HEK293T (cell line): Measurements from ENCODE around the gene MTURN.

Source experiments
- CTCF ChIA-PET: fragments of 350-600 bp; formaldehyde crosslinking; extraction: SDS; loops from one replicate; lab custom pipeline; 2021; ENCODE audit warnings: antibody characterized with exemption, inconsistent platforms; lab: Yijun Ruan, JAX
- POLR2A ChIA-PET: fragments of 350-600 bp; formaldehyde crosslinking; extraction: SDS; loops from one replicate; lab custom pipeline; 2020; ENCODE audit warnings: antibody characterized with exemption, inconsistent platforms; lab: Yijun Ruan, JAX
- DNase-seq: peaks from one replicate; pipeline ENCODE4 v3.0.0; 2012; ENCODE audit warnings: mixed read lengths; ENCODE audit errors: extremely low spot score
- ARNT ChIP-seq: fragments of 450-650 bp; IDR thresholded peaks from 2 replicates; pipeline ENCODE4 v1.6.1; 2017; ENCODE audit warnings: mild to moderate bottlenecking
- BHLHE40 ChIP-seq: fragments of 450-650 bp; IDR thresholded peaks from 2 replicates; pipeline ENCODE4 v1.6.1; 2016; ENCODE audit warnings: mild to moderate bottlenecking, moderate library complexity, borderline replicate concordance
- CTBP1 ChIP-seq: fragments of 450-650 bp; IDR thresholded peaks from 2 replicates; pipeline ENCODE4 v1.6.1; 2016; ENCODE audit warnings: borderline replicate concordance
- ELF4 ChIP-seq: fragments of 450-650 bp; IDR thresholded peaks from 2 replicates; pipeline ENCODE4 v1.6.1; 2017; ENCODE audit warnings: antibody characterized with exemption
- FOXA1 ChIP-seq: fragments of 450-650 bp; IDR thresholded peaks from 2 replicates; pipeline ENCODE4 v1.6.1; 2016; ENCODE audit warnings: mild to moderate bottlenecking
- FOXK2 ChIP-seq: fragments of 450-650 bp; IDR thresholded peaks from 2 replicates; pipeline ENCODE4 v1.6.1; 2016; ENCODE audit warnings: mild to moderate bottlenecking
- FOXM1 ChIP-seq: fragments of 450-650 bp; IDR thresholded peaks from 2 replicates; pipeline ENCODE4 v1.6.1; 2017; ENCODE audit warnings: mild to moderate bottlenecking, borderline replicate concordance
- HDGF ChIP-seq: fragments of 450-650 bp; IDR thresholded peaks from 2 replicates; pipeline ENCODE4 v1.6.1; 2017; ENCODE audit warnings: antibody characterized with exemption, borderline replicate concordance
- L3MBTL2 ChIP-seq: fragments of 450-650 bp; conservative IDR thresholded peaks from 2 replicates; pipeline ENCODE4 v1.6.1; 2016; ENCODE audit warnings: mild to moderate bottlenecking
- LEF1 ChIP-seq: fragments of 450-650 bp; IDR thresholded peaks from 2 replicates; pipeline ENCODE4 v1.6.1; 2017; ENCODE audit warnings: mild to moderate bottlenecking, borderline replicate concordance
- NFRKB ChIP-seq: fragments of 450-650 bp; IDR thresholded peaks from 2 replicates; pipeline ENCODE4 v1.6.1; 2016; ENCODE audit warnings: mild to moderate bottlenecking, moderate library complexity
- SP1 ChIP-seq: fragments of 450-650 bp; IDR thresholded peaks from 2 replicates; pipeline ENCODE4 v1.6.1; 2017
- SUZ12 ChIP-seq: fragments of 450-650 bp; IDR thresholded peaks from 2 replicates; pipeline ENCODE4 v1.6.1; 2016; ENCODE audit warnings: mild to moderate bottlenecking
- TARDBP ChIP-seq: fragments of 450-650 bp; IDR thresholded peaks from 2 replicates; pipeline ENCODE4 v1.6.1; 2016
- ZNF384 ChIP-seq: fragments of 450-650 bp; IDR thresholded peaks from 2 replicates; pipeline ENCODE4 v1.6.1; 2016
- TF ChIP-seq, protein P1 (sequence below): fragments of 450-650 bp; IDR thresholded peaks from 2 replicates; pipeline ENCODE4 v1.6.1; 2016

Gene MTURN

DNA sequence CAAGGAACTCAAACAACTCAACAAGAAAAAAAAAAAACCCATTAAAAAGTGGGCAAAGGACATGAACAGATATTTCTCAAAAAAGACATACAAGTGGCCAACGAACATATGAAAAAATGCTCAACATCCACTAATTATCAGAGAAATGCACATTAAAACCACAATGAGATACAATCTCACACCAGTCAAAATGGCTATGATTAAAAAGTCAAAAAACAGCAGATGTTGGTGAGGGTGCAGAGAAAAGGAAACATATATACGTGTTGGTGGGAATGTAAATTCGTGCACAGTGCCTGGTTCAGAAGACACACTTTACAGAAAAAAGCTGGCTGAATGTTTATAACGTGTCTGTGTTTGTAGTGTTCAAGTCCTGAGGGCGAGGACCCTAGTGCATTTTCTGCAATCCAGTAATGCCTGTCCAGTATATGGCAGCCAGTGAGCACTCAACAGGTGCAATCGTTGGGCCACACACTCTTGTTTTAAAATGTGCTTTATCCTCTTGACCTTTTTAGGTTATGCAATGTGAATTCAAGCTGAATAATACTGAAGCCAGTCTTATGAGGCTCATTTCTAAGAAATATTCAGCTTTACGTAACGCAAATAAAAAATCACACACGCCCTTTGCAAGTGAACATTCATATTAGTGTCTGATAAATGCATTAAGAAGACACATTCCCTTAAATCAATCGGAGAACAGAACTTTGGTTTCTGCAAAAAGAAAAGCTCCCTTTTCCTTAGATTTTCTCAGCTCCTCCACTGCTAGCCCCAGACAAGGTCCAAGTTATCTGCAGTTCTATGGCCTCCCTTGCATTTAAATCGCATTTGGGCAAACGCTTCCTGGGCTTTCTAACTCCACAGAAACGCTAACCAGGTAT is 813 bp upstream of the MTURN start:
- ChIA-PET CTCF (interaction anchor here (1.5 kb wide), 1 partner anchor 39 kb away, joined by 4 read pairs; no protein-coding TSS in a partner anchor), POLR2A (interaction anchor here (1.0 to 1.2 kb wide), 2 partner anchors 10 to 28 kb away, joined by 3 to 5 read pairs; no protein-coding TSS in a partner anchor)
- TF ChIP-seq ZNF384 (no peak), FOXA1 (no peak), FOXK2 (no peak), ARNT (no peak), TARDBP (no peak), HDGF (no peak), SUZ12 (no peak), LEF1 (no peak), CTBP1 (no peak), ELF4 (no peak), NFRKB (no peak), SP1 (no peak), FOXM1 (no peak), BHLHE40 (no peak), L3MBTL2 (no peak)
- TF ChIP-seq, protein P1, sequence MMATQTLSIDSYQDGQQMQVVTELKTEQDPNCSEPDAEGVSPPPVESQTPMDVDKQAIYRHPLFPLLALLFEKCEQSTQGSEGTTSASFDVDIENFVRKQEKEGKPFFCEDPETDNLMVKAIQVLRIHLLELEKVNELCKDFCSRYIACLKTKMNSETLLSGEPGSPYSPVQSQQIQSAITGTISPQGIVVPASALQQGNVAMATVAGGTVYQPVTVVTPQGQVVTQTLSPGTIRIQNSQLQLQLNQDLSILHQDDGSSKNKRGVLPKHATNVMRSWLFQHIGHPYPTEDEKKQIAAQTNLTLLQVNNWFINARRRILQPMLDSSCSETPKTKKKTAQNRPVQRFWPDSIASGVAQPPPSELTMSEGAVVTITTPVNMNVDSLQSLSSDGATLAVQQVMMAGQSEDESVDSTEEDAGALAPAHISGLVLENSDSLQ = no peak
- no peak for DNase-seq

- ChIA-PET CTCF (interaction anchor here (0.6 to 1.5 kb wide), 2 partner anchors 37 to 125 kb away, joined by 3 to 4 read pairs; no protein-coding TSS in a partner anchor), POLR2A (interaction anchor here (1.4 to 1.5 kb wide), 2 partner anchors 13 to 19 kb away, joined by 3 to 4 read pairs; no protein-coding TSS in a partner anchor)
- TF ChIP-seq L3MBTL2 (peak; percentile 46; the same call in 1 of the 2 replicates), FOXM1 (no peak), ARNT (no peak), FOXA1 (no peak), CTBP1 (no peak), HDGF (no peak), LEF1 (no peak)
- peak; percentile 45 for DNase-seq
These were observed 723 bp downstream of the MTURN start for GRCh38 chr7:30135301-30136116.

GRCh38 chr7:30136117-30136731 is 1.4 kb downstream of the MTURN start:
- DNase-seq = peak; percentile 33
- TF ChIP-seq L3MBTL2 (no peak), FOXA1 (no peak), LEF1 (no peak), NFRKB (no peak)
- ChIA-PET POLR2A (interaction anchor here (1.4 to 1.5 kb wide), 2 partner anchors 12 to 18 kb away, joined by 3 to 4 read pairs; no protein-coding TSS in a partner anchor), CTCF (no interaction called here)

DNA sequence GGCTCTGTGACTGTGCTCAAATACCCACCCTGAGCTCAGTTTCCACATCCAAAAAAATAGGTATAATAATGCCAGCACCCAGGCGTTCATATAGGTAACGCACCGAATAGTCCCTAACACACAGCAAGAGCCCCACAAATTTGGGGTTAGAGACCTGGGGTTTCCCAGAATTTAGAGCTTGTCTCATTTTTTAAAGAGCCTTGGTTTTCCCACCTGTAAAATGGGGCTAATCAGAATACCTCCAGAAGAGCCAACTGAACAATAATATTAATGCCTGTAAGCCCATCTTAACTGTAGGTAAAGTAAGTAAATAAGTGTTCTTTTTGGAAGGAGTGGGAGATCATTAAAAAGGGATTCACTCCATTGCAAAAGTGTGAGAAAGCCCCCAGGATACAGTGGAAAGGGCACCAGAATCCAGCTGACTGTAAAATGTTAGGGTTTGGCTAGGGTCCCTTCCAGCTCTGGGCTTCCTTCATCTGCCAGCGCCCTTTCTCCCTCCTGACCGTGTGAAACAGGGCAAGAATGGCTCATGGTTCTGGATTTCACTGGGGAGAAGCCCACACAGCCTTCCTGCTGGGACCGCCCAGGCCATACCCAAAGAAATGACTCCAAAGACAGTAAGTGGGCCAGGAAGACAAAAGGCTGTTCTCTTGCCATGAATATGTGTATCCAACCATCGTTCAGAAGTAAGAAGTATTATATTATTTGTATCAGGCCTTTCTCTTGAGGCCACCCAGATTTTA is 2.1 kb downstream of the MTURN start:
- TF ChIP-seq ELF4 = no peak
- no peak for TF ChIP-seq NFRKB
- no peak for TF ChIP-seq ARNT
- no peak for TF ChIP-seq FOXK2
- no peak for TF ChIP-seq L3MBTL2
- TF ChIP-seq FOXA1 = no peak
- TF ChIP-seq LEF1 = no peak
- TF ChIP-seq SP1 = no peak
- TF ChIP-seq BHLHE40 = no peak
- TF ChIP-seq ZNF384 = no peak
- TF ChIP-seq, protein P1 = no peak
- no peak for TF ChIP-seq FOXM1
- no peak for TF ChIP-seq CTBP1
- no peak for TF ChIP-seq TARDBP
- no peak for TF ChIP-seq SUZ12
- TF ChIP-seq HDGF = no peak
- ChIA-PET POLR2A (interaction anchor here (1.4 to 1.5 kb wide), 2 partner anchors 12 to 18 kb away, joined by 3 to 4 read pairs; no protein-coding TSS in a partner anchor), CTCF (no interaction called here)
- DNase-seq = no peak

DNA sequence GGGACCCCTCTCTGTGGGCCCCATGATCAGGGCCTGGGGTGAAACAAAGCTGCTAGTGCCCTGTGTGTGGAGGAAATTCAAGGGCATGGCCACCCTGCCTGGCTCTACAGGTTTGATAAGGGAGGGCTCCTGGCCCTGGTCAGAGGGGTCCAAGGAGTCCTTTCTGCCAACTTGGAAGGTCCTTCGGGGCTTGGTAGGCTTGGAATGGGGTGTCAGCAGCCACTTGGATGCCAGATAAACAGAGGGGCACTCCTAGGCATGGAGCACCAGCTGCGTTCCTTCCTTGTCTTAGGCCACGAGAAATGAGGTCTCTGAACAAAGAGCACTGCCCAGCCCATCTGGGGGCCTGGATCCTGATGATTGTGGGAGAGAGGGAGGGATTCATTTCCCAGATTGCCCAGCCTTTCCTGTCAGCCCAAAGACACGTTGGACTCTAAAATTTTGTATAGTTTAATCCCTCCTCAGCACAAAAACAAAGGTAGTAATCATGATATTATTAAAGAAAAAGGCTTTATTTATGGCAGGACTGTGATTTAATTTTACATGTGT is 5.1 kb downstream of the MTURN start:
- POLR2A ChIA-PET = no interaction called here
- TF ChIP-seq LEF1 (no peak), FOXK2 (no peak)
- CTCF ChIA-PET = no interaction called here
- DNase-seq = no peak
